Activated naive CD4-positive, alpha-beta T cell treated with anti-CD3 and anti-CD28 coated beads, Interleukin-2, amount 10 ng/mL, durations not matched to agents 7 days and 5 days (primary cell): ENCODE measurements around the gene PCBP3.
"Not testable (repeated sequence)": the region's sequence is repeated elsewhere in the genome, so short reads cannot be mapped to it uniquely, and the experiment has no call there.

Experiments
- CTCF ChIA-PET: fragments of 350-600 bp; sonication (Branson Sonifier 250); formaldehyde crosslinking; loops from one replicate; lab custom pipeline; 2021; ENCODE audit warnings: antibody characterized with exemption; lab: Charles Lee
- DNase-seq: peaks from one replicate; pipeline ENCODE4 v3.0.0-alpha.2; 2020
- H3K27ac Mint-ChIP-seq: one replicate; pipeline ENCODE4 v1.8.0; 2021; ENCODE audit warnings: mild to moderate bottlenecking, moderate library complexity, mixed read lengths
- H3K27me3 Mint-ChIP-seq: one replicate; pipeline ENCODE4 v1.8.0; 2021; ENCODE audit warnings: mild to moderate bottlenecking, mixed read lengths
- H3K36me3 Mint-ChIP-seq: one replicate; pipeline ENCODE4 v1.8.0; 2021; ENCODE audit warnings: mixed read lengths
- H3K4me1 Mint-ChIP-seq: one replicate; pipeline ENCODE4 v1.8.0; 2021; ENCODE audit warnings: mixed read lengths
- H3K4me3 Mint-ChIP-seq: one replicate; pipeline ENCODE4 v1.8.0; 2021; ENCODE audit warnings: mild to moderate bottlenecking, moderate library complexity, mixed read lengths
- H3K9me3 Mint-ChIP-seq: one replicate; pipeline ENCODE4 v1.8.0; 2021; ENCODE audit warnings: mixed read lengths

Gene PCBP3

DNA sequence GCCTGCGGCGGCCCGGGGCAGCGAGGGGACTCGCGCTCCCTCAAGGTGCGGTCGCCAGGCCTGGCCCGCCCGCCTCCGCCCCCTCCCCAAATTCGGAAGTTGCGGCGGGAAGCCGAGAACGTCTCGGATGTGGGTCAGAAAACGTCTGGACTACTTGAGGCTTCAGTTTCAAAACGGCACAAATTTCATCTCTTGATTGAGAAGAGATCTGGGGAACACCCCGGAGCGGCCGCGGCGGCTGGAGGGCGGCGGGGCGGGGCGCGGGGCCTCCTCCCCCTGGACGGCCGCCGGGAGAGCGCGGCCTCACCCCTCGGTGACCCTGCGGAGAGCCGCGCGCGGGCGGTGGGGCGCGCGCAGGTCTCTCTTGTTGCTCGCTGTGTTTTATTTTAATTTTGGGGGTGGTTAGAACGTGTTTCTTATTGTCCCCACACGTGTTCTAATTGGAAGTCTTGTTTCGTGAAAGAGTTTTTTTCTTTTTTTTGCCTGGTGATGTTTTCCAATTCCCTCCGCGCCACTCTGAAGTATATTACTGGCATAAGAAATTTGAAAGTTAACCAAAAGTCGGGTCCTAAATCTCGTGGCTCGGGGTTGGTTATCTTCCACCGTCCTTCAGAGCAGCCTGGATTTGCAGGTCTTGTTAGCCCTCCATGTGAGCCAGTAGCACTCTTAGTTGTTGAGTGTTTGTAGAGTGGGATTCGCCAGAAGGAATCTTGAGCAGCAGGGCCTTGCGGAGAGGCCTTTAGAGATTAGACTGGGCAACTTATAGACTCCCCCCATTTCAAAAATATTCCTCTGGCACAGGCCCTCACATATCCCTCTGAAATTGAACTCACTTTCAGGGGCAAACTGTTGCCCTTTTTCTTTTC, 749 bp downstream of the PCBP3 start:
- peaks cover 32% of the 10 kb centered on the region for H3K27me3 Mint-ChIP-seq
- H3K27ac Mint-ChIP-seq = peak overlapping the region; percentile 49
- peaks cover 2% of the 10 kb centered on the region for H3K9me3 Mint-ChIP-seq
- peak; percentile 53 for DNase-seq
- H3K4me1 Mint-ChIP-seq = peaks cover 30% of the 10 kb centered on the region
- CTCF ChIA-PET = no interaction called here
- peaks cover 4% of the 10 kb centered on the region for H3K36me3 Mint-ChIP-seq
- H3K4me3 Mint-ChIP-seq = peak overlapping the region; percentile 74

DNA sequence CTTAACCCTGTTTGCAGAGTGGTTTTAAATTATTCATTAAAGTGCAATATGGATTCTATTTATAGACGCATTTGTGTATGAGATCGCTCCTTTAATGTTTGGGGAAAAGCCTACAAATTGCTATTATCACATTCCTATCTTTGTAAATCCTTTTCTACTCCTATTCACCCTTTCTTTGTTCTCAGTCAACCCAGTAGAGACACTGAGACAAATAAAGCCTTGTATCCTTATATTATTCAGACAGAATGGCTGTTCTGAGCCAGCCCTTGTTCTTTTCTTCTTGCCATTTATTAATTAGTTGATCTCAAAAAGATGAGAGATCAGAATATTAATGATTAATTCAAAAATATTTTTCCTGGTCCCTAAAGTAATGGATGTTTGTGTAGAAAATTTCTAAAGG, 8.4 kb downstream of the PCBP3 start:
- H3K9me3 Mint-ChIP-seq = peaks cover 5% of the 10 kb centered on the region
- CTCF ChIA-PET = interaction anchor here (0.7 kb wide), 1 partner anchor 513 kb away, joined by 3 read pairs; no protein-coding TSS in a partner anchor

DNA sequence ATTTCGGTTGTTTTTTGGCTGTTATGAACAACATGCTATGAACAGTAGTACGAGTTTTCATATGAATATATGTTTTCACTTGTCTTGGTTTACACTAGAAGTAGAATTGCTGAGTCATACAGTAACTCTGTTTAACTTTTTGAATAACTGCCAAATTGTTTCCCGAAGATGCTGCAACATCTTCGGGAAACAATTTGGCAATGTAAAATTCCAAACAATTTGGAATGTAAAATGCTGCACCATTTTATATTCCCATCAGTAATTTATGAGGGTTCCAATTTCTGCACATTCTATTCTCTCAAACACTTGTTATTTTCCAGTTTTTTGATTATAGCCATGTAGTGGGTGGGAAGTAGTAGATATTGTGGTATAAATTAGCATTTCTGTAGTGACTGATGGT, 11.6 kb downstream of the PCBP3 start:
- no peaks in the 10 kb centered on the region for H3K27me3 Mint-ChIP-seq
- CTCF ChIA-PET = no interaction called here
- no peak overlapping the region for H3K4me3 Mint-ChIP-seq
- H3K27ac Mint-ChIP-seq = no peak overlapping the region
- no peak for DNase-seq
- H3K4me1 Mint-ChIP-seq = peaks cover 9% of the 10 kb centered on the region
- peaks cover 2% of the 10 kb centered on the region for H3K36me3 Mint-ChIP-seq
- H3K9me3 Mint-ChIP-seq = peaks cover 2% of the 10 kb centered on the region

More for the DNA sequence above, 8.4 kb downstream of the PCBP3 start:
- DNase-seq = no peak
- no peak overlapping the region for H3K27ac Mint-ChIP-seq
- H3K4me1 Mint-ChIP-seq = no peaks in the 10 kb centered on the region
- H3K36me3 Mint-ChIP-seq = peaks cover 6% of the 10 kb centered on the region
- H3K27me3 Mint-ChIP-seq = no peaks in the 10 kb centered on the region
- H3K4me3 Mint-ChIP-seq = no peak overlapping the region

DNA sequence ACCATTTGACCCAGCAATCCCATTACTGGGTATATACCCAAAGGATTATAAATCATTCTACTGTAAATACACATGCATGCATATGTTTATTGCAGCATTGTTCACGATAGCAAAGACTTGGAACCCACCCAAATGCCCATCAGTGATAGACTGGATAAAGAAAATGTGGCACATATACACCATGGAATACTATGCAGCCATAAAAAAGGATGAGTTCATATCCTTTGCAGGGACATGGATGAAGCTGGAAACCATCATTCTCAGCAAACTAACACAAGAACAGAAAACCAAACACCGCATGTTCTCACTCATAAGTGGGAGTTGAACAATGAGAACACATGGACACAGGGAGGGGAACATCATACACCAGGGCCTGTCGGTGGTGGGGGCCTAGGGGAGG, 12.6 kb downstream of the PCBP3 start:
- CTCF ChIA-PET, H3K4me1 Mint-ChIP-seq, DNase-seq, H3K36me3 Mint-ChIP-seq, H3K27me3 Mint-ChIP-seq, H3K9me3 Mint-ChIP-seq, H3K4me3 Mint-ChIP-seq, H3K27ac Mint-ChIP-seq: not testable (repeated sequence)

DNA sequence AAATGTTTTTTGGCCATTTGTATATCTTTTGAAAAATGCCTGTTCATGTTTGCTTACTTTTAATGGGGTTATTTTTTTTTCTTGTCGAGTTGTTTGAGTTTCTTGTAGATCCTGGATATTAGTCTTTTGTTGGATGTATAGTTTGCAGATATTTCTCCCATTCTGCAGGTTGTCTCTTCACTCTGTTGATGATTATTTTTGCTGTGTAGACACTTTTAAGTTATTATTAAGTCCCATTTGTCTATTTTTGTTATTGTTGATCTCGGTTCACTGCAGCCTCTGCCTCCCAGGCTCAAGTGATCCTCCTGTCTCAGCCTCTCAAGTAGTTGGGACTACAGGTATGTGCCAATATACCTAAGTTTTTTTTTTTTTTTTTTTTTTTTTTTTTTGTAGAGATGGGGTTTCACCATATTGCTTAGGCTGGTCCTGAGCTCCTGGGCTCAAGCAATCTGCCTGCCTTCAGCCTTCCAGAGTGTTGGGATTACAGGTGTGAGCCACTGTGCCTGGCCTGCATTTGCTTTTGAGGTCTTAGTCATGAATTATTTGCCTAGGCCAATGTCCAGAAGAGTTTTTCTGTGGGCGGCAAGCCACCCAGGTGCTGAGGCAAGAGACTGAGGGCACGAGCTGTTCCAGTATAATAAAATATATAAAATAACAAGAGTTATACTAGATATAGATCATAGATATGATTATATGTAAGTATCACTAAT, 18.5 kb downstream of the PCBP3 start:
- H3K36me3 Mint-ChIP-seq, H3K27me3 Mint-ChIP-seq, H3K4me3 Mint-ChIP-seq, H3K27ac Mint-ChIP-seq, CTCF ChIA-PET, DNase-seq, H3K4me1 Mint-ChIP-seq: not testable (repeated sequence)
- H3K9me3 Mint-ChIP-seq = peaks cover 13% of the 10 kb centered on the region

DNA sequence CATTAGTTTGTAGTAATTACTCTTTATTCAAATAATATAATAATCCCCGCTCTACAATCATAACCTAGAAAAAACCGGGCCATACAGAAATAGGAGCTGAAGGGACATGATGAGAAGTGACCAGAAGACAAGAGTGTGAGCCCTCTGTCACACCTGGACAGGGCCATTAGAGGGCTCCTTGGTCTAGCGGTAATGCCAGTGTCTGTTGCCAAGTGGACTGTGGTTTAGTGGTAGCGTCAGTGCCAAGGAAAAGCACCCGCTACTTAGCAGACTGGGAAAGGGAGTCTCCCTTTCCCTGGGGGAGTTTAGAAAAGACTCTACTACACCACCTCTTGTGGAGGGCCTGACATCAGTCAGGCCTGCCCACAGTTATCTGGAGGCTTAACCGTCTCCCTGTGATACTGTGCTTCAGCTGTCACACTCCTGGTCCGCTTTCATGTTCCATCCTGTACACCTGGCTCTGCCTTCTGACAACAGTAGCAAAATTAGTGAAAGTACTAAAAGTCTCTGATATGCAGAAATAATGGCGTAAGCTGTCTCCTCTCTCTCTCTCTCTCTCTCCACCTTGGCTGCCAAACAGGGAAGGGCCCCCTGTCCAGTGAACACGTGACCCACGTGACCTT, 19.2 kb downstream of the PCBP3 start:
- H3K27ac Mint-ChIP-seq, H3K4me1 Mint-ChIP-seq, CTCF ChIA-PET, DNase-seq, H3K27me3 Mint-ChIP-seq, H3K4me3 Mint-ChIP-seq, H3K36me3 Mint-ChIP-seq: not testable (repeated sequence)
- H3K9me3 Mint-ChIP-seq = peaks cover 16% of the 10 kb centered on the region

DNA sequence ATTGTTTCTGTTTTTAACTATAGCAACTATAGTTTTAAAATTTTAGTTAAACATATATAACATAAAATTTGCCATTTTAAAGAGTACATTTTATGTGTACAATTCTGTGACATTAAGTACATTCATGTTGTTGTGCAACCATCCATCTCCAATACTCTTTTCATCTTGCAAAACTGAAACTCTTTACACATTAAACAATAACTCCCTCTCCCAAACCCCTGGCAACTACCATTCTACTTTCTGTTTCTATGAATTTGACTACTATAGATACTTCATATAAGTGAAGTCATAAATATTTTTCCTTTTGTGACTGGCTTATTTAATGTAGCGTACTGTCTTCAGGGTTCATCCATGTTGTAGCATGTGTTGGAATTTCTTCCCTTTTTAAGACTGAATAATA, 25.9 kb downstream of the PCBP3 start:
- no peaks in the 10 kb centered on the region for H3K36me3 Mint-ChIP-seq
- no peak overlapping the region for H3K27ac Mint-ChIP-seq
- H3K27me3 Mint-ChIP-seq = no peaks in the 10 kb centered on the region
- DNase-seq = no peak
- H3K4me3 Mint-ChIP-seq = no peak overlapping the region
- CTCF ChIA-PET = no interaction called here
- H3K9me3 Mint-ChIP-seq = peaks cover 17% of the 10 kb centered on the region
- H3K4me1 Mint-ChIP-seq = peaks cover 9% of the 10 kb centered on the region

DNA sequence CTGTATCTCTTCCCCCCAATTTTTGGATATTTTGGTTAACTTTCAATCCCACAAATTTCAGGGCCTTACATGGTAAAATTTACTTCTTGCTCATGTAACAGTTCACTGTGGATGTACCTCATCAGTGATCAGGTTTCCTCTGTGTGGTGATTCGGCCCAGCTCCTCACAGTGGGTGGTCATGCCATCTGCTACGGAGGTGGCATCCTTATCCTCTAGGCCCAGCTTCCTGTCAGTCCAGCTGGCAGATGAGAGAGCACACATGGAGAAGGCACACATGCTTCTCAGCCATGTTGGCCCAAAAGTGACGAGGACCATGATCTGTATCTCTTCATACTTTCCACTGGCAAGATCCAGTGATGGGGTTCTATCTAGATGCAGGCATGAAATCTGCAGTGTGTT, 27.2 kb downstream of the PCBP3 start:
- no peak overlapping the region for H3K4me3 Mint-ChIP-seq
- DNase-seq = no peak

DNA sequence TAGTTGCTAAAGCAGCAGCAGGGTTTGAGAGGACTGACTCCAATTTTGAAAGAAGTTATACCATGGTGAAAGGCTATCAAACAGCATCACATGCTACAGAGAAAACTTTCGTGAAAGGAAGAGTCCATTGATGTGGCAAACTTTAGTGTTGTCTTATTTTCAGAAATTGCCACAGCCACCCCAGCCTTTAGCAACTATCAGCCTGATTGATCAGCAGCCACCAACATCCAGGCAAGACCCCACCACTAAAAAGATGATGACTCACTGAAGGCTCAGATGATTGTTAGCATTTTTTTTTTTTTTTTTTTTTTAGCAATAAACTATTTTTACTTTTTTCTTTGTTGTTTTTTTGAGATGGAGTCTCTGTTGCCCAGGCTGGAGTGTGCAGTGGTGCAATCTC, 35.3 kb downstream of the PCBP3 start:
- H3K27me3 Mint-ChIP-seq, H3K4me3 Mint-ChIP-seq, H3K9me3 Mint-ChIP-seq, CTCF ChIA-PET, H3K36me3 Mint-ChIP-seq, H3K27ac Mint-ChIP-seq, H3K4me1 Mint-ChIP-seq: not testable (repeated sequence)
- peak; percentile 43 for DNase-seq

More for the DNA sequence above, 27.2 kb downstream of the PCBP3 start:
- peaks cover 9% of the 10 kb centered on the region for H3K4me1 Mint-ChIP-seq
- no peak overlapping the region for H3K27ac Mint-ChIP-seq
- CTCF ChIA-PET = no interaction called here
- H3K9me3 Mint-ChIP-seq = peaks cover 15% of the 10 kb centered on the region
- H3K36me3 Mint-ChIP-seq = no peaks in the 10 kb centered on the region
- H3K27me3 Mint-ChIP-seq = no peaks in the 10 kb centered on the region

DNA sequence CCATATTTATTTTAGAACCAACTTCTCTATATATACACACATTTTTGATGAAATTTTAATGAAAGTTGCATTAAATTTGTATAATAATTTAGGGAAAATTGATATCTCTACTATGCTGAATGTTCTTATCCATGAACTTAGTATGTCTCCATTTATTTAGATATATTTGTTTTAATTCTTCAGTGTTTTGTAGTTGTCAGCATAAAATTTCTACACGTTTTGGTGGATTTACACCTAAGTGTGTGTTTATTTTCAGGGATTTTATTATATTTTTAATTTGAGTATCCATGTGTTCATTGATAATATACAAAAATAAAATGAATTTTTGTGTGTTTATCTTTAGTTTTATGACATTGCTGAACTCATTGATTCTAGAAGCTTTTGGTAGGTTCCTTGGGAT, 36.7 kb downstream of the PCBP3 start:
- Mint-ChIP-seq H3K36me3 (peaks cover 2% of the 10 kb centered on the region), H3K9me3 (peaks cover 3% of the 10 kb centered on the region), H3K27ac (no peak overlapping the region), H3K4me1 (peaks cover 7% of the 10 kb centered on the region), H3K4me3 (no peak overlapping the region), H3K27me3 (no peaks in the 10 kb centered on the region)
- CTCF ChIA-PET = no interaction called here
- no peak for DNase-seq

DNA sequence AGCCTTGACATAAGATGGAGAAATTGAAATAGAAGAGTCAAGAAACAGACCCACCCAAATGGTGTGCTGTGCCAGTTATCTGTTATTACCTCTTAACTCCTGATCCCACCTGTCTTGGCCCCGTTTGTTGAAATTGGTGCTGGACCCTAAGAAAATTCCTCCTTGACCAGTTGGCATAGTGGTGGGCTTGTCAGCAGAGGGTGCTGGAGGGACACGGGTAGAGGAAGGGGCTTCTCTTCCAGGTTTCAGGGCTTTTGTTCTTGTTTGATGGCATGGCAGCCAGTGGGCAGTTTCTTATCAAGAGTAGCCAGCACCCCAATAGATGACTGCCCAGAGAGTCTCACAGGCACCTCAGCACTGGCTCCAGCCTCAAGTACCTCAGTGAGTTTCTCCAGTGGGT, 51.6 kb downstream of the PCBP3 start:
- H3K9me3 Mint-ChIP-seq = peaks cover 13% of the 10 kb centered on the region
- H3K4me1 Mint-ChIP-seq = peaks cover 18% of the 10 kb centered on the region
- no peak for DNase-seq
- peaks cover 7% of the 10 kb centered on the region for H3K36me3 Mint-ChIP-seq
- H3K27me3 Mint-ChIP-seq = no peaks in the 10 kb centered on the region
- CTCF ChIA-PET = no interaction called here
- H3K4me3 Mint-ChIP-seq = no peak overlapping the region
- H3K27ac Mint-ChIP-seq = no peak overlapping the region

DNA sequence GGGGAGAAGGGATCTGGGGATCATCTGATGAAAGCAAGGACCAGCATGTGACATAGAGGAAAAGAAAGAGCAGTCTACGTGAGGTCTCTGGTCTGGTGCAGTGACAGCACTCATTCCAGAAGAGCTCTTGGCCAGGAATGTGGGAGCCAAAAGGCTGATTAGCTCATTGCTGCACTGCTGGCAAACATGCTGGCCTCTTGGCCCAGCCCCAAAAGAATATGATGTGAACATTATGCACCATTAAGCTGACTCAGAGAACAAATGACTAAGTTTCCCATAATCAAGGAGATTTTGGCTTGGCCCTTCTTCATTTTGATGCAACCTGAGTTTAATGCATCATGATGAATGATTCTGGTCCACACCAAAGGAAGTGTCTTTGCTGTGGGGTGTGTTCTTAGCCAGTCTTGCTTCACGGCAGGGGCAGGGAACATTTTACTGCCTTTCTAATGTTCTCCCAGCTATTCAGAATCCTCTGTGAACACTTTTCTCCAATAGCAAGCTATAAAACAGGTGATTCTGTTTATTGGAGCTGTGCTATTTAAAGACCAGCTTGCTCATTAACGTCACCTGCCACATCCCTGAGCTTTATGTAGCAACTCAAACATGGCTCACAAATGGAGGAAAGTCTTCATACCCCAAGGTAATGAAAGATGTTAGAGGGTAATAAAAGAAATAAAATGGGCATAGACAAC, 55.1 kb downstream of the PCBP3 start:
- H3K27me3 Mint-ChIP-seq = no peaks in the 10 kb centered on the region
- CTCF ChIA-PET = interaction anchor here (1.0 kb wide), 1 partner anchor 53 kb away, joined by 3 read pairs; no protein-coding TSS in a partner anchor
- H3K4me3 Mint-ChIP-seq = no peak overlapping the region

DNA sequence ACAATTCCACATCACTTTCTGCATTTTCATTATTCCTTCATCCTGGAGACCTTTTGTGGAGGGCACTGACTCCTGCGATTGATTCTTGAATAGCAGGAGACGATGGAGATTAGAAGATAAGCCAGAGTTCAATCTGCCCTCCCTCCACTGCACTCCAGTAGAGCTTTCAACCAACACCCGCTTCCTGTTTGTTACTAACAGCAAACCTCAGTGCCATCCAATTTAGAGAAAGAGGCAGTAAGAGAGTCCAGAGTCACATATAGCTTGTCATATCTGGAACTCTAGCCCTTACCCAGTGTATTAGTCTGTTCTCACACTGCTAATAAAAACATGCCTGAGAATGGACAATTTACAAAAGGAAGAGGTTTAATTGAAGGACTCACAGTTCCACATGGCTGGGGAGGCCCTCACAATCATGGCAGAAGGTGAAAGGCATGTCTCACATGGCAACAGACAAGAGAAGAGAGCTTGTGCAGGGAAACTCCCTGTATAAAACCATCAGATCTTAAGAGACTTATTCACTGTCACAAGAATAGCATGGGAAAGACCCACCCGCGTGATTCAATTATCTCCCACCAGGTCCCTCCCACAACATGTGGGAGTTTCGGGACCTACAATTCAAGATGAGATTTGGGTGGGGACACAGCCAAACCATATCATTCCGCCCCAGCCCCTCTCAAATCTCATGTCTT, 55.9 kb downstream of the PCBP3 start:
- peaks cover 41% of the 10 kb centered on the region for H3K4me1 Mint-ChIP-seq
- DNase-seq = peak; percentile 34

More for the DNA sequence above, 55.1 kb downstream of the PCBP3 start:
- Mint-ChIP-seq H3K4me1 (peaks cover 41% of the 10 kb centered on the region), H3K27ac (no peak overlapping the region), H3K9me3 (peaks cover 13% of the 10 kb centered on the region), H3K36me3 (peaks cover 7% of the 10 kb centered on the region)
- DNase-seq = no peak

More for the DNA sequence above, 55.9 kb downstream of the PCBP3 start:
- peaks cover 7% of the 10 kb centered on the region for H3K36me3 Mint-ChIP-seq
- peaks cover 13% of the 10 kb centered on the region for H3K9me3 Mint-ChIP-seq
- peak overlapping the region; percentile 66 for H3K27ac Mint-ChIP-seq
- no peaks in the 10 kb centered on the region for H3K27me3 Mint-ChIP-seq
- no peak overlapping the region for H3K4me3 Mint-ChIP-seq
- CTCF ChIA-PET = interaction anchor here (1.0 kb wide), 1 partner anchor 54 kb away, joined by 3 read pairs; no protein-coding TSS in a partner anchor
